AG08395 (cell line): Measurements from ENCODE around the gene GNA14.
A peak's percentile ranks its signal among the peaks of the same experiment; 100 is the strongest.
"Not testable (repeated sequence)": the region's sequence is repeated elsewhere in the genome, so short reads cannot be mapped to it uniquely, and the experiment has no call there.

ENCODE experiments used
- DNase-seq: peaks from one replicate; pipeline ENCODE4 v3.0.0; 2012; ENCODE audit warnings: mixed read lengths, low spot score

GNA14 gene

DNA sequence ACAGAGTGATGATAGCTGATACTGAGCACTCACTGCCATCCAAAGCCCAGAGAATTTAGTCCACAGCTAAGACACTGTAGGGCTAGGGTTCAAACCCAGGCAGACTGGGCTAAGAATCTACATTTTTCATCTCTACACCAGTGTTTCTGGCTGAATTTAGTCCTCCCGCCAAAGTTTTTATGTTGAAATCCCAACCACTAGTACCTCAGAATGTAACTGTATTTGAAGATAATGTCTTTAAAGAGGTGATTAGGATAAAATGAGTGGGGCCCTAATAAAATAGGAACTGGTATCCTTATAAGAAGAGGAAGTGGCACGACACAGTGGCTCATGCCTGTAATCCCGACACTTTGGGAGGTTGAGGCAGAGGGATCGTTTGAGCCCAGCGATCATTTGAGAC, 4.3 kb downstream of the GNA14 start:
- no peak for DNase-seq

DNA sequence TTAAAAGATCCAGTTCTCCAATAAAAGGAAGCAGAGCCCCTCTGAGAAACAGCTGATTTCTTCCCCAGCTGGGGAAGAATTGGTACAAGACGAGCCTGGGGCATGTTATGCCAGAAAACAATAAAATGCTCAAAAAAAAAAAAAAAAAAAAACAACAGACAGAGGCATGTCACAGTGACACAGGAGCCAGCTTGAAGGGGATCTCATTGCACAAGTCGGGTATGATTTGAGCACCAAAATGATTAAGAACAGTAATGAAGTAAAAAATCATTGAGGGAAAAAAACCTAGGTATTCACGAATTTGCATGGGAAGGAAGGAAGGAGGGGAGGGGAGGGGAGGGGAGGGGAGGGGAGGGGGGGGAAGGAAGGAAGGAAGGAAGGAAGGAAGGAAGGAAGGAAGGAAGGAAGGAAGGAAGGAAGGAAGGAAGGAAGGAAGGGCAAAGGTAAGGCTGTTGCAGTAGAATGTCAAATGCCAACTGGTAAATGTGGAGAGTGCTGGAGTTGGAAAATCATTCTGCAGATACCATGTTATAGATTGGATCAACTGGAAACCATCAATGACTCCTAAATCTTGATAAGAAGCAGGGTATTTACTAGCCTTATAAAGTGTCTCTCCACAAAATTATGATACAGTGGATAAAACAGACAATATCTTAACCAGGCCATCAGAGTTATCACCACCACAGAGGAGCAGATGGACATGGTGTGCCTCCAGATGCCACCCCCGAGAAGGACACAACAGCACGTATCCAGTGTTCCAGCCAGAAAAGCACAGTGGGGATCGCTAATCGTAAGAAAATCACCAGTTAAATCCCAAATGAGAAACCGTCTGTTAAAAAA, 7.2 kb downstream of the GNA14 start:
- no peak for DNase-seq

DNA sequence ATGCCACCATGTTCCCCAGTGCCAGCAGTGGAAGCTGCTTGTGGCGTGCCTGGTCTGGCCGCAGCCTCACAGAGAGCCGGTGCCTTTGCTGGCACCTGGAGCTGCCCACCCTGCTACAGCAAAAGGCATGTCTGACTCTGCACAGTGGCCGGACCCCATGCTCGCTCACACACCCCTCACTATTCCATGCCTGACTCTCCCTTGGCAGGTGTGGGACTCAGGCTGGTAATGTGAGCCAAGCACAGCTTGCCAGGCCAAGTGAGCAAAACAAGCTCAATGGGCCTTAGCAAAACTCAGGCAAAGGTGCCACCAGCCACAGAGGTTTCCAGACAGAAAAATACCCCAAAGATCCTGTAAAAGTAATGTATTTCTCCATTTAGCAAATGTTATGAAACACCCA, 15.5 kb downstream of the GNA14 start:
- DNase-seq, result no peak

DNA sequence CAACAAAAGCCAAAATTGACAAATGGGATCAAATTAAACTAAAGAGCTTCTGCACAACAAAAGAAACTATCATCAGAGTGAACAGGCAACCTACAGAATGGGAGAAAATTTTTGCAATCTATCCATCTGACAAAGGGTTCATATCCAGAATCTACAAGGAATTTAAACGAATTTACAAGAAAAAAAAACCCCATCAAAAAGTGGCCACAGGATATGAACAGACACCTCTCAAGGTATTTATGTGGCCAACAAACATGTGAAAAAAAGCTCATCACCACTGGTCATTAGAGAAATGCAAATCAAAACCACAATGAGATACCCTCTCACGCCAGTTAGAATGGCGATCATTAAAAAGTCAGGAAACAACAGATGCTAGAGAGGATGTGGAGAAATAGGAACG, 19.3 kb downstream of the GNA14 start:
- not testable (repeated sequence) for DNase-seq

DNA sequence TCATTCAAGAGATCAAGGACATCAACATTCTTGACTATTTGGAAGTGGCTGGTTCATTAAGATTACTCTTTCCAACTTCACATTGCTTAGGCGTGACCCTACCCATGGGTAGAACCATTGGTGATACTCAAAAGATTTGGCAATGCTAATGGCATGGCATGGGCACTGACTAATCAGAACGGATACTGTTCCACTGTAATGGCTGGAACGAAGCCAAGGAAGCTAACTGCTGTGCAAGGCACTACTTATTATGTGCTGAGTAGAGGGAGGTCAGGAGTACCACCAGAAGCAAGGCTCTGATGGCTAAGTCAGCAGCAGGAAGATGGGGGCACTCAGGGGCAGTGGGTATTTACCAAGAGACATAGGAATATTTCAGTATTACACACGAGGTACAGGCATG, 31.9 kb downstream of the GNA14 start:
- DNase-seq, result no peak

DNA sequence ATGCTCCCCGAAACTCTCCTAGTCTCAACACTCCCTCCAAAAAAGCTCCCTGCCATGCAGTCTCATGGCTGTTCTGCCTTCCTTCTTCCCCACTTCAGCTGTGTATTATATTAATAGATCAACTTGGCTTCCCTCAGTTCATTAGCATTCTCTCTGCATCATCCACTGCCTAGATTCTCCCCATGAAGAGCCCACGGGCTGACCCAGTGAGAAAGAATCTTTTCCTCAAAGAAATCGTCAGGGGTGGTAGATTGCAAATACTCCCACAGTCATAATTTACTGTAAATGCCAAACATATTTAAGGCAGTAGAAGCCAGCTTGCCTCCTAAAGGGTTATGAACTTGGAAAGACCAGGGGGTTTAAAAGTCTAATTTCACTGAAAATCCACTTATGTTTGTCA, 33.5 kb downstream of the GNA14 start:
- DNase-seq, result no peak

DNA sequence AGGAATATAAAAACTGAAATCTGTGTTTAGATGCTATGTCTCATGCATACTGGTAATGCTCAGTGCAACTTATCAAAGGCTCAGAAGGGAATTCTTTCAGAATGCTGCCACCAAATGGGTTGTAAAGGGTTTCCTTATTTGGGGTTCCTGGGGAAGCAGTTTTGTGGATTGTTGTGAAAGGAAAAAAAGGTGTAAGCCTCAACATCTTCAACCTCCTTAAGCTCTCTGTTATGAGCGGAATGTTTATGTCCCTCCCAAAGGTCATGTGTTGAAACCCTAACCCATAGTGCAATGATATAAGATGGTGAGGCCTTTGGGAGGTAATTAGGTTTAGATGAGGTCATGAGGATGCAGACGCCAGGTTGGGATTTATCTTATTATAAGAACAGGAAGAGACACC, 41.6 kb downstream of the GNA14 start:
- DNase-seq, result no peak

DNA sequence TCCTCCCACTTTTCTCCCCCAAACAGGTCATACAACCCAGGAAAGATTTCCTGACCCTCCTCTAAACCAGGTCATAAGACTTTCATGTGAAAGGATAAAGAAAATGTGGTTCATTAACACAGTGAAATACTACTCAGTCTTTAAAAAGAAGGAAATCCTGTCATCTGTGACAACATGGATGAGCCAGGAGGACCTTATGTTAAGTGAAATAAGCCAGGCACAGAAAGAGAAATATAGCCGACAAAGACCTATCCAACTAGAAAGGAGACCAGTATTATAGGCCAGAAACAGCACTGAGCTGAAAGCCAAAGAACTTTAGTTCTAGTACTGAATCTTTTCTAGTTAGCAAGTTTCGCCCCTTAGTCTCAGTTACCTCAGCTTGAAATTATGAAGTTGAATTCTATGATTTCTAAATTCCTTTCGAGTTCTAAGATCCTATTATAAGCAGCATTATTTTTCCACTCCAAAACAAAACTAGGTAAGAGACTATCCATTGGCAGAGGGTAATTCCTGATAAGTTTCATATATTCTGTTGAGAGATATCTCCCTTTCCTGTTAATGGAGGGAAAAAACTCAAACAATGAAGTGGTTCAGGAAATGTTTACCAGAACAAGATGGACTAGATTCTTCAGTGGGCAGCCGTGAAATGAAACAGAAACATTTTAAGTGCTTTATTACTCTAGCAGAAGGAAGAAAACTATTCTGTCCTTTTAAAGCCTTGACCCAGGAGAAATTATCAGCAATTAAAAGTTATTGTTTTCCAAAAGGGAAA, 42.5 kb downstream of the GNA14 start:
- DNase-seq, result no peak

DNA sequence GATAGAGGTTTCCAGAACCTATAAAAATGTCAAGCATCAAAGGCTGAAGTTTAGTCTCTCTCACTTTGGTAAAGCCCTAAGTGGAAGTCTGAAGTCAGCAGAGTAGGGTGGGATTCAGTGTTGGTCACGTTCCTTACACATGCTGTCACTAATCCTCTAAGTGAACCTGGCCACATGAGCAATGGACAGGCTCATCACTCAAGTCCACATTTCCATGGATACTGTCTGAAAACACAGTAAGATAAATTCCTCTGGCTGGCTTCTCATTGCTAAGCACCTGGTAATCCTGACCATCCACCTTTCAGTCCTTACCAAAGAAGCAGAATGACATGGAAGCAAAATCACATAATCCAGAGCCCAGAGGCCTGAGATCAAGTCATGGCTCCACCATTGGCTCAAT, 43.8 kb downstream of the GNA14 start:
- DNase-seq, result no peak

DNA sequence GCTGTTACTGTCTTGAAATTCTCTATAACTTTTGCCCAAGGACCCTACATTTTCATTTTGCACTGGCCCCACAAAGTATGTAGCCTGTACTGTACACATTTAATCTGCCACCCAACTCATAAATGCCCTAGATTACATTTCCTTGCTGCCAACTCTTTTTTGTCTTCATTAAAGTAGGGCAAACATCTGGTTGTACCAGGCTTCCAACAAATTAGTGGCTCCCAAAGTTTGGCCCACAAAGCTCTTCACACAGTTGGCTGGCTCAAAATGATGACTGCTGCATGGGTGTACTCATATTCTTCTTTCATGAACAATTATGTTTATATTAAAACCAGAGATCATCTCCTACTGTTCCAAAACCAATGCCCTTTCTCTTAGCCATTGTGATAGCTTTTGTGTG, 45.3 kb downstream of the GNA14 start:
- DNase-seq, result no peak

DNA sequence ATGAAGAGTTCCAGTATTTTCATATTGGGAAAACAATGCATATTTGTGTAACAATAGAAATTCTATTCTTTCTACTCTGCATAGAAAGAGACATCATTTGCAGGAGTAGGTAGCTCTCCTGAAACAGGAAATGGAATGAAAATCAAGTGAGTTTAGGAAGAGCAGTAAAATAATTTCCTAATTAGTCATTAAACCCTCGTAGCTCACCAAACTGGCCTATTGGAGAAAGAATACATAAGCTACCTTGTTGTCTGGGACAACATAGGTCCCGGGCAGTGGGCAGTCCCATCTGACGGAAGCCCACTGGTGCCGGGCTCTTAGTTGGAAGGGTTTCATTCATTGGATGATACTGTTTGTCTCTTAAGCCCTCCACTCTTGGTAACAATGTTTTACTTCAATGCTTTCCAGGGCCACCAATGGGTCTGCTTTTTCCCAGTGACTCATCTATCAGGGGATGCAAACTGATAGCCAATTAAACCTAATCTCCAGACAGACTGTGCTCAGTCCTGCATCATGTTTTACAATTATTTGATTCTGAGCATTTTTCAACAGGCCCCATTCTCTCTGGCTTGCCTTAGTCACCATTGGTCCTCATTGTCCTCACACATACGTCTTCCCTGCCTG, 46.5 kb downstream of the GNA14 start:
- DNase-seq, result no peak

DNA sequence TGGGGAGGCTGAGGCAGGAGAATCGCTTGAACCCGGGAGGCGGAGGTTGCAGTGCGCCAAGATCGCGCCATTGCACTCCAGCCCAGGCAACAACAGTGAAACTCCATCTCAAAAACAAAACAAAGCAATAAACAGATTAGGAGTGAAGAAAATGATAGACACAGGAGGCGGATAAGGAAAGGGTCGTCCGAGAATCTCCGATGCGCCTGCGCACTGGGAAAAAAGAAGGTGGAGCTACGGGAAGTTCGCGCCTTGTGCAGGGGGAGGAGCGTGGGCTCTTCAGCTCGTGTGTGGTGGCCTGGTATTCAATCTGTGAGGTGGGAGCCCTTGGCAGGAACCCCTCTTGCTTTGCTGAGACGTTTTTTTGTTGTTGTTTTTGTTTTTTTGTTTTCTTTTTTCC, 47.3 kb downstream of the GNA14 start:
- DNase-seq, result no peak

DNA sequence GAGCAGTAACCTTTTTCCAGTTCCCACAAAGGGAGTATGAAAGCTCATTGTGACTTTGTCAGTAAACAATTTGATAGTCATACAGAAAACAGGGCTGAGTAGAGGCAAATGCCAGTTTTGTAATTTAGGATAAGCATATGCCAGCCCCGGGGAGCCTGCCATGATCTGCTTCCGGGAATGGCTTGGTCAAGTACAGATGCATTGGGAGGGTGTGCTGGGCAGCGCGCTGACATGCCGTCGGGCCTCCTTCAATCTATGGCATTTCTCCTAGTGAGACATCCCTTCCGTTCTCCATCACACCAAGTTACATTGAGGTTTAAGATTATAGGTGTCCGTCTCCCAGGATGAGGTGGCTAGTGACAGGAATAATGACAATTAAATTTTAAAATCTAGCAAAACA, 48.6 kb downstream of the GNA14 start:
- DNase-seq, result no peak

DNA sequence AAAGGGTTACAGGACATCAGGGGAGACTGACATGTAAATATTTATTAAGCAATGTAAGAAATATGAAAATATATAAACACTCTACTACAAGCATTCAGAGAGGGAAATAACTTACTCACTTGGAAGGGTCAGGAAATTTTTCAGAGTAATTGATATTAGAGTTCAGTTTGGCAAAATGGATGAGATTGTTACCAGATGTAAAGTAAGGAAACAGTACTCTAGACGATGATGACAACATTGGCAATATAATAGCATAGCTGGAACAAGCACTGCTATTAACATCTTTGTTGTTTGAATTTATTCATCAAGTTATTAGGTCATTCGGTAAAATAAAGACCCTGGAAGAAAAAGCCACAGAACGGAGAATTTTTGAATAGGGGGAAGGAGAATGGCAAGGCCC, 49.1 kb downstream of the GNA14 start:
- DNase-seq, result no peak

DNA sequence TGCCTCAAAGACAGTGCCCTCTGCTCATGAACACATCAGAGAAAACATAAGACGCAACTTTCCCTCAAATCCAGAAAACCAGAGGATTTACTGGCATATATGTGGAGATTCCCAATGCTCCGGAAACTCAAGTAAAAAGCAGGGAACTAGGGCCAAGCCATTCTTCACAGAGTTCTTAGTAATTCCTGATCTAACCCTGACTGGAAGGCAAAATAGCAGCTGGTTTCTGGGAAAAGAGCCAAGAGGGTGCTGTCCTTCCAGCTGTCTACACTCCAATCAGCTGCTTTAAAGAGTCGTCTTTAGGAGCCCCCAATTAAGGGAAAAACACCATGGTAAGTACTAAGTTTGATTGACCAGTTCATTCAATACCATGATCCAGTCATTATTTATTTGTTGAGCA, 49.6 kb downstream of the GNA14 start:
- peak; percentile 15 for DNase-seq

DNA sequence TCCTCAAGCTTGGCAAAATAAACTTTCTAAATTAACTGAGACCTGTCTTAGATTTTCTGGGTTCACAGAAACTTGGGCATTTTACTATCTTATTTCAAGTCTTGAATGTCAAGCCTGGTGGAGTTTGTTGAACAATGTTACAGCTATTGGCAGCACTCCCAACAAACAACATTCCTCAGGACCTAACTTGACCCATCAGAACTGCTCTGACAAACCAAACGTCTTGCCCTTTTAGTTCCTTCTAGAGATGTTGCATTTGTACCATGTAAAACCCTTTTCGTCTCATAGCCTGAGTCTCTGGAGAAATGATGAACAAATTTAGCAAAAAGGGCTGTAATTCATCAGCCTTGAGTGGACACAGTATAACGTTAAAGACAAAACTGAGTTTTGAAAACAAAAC, 51.1 kb downstream of the GNA14 start:
- DNase-seq, result peak; percentile 12

DNA sequence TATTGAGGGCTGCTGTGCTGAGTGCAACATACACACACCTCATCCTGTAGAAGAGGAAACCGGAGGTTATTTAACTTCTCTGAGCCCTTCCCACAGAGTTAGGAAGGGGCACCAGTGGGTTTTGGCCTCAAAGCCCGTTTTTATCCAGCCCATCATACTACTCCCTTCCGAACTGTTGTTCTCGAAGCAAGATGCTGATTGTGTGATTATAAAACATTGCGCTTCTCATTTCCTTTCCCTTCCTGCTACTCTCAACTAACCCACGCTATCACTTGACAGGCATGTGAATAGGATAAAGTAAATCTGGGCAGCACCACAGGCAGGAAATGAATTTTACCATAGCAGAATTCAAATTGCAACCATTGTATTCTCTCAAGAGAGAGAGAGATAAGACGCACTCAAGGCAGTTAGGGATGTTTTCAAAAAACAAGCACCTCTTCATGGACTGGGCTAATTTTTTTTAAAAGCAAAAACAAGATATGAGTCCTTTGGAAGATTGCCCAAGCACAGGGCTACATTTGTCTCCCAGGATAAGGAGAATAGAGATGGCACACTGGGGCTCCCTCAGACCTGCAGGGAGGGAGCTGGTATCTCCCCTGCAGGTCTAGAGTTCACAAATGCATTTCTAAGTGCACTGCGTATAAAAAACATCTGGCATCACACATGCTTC, 52.6 kb downstream of the GNA14 start:
- no peak for DNase-seq

DNA sequence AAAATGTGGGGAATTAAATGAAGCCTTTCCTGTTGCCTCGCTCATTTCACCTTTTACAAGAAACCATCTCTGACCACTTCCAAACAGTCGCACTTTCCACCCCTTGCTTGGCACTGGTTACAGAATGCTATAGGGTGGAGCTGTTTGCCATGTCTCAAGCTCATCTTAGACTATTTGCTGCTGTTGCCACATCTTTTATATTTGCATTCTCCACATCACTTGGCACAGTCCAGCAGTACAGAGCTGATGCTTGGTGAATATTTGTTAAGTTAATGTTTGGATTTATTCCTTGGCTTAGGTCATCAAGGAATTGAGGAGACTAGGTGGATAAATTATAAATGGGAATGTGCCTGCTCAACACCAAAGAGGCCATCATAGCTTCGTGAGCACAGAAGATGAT, 53.2 kb downstream of the GNA14 start:
- no peak for DNase-seq

DNA sequence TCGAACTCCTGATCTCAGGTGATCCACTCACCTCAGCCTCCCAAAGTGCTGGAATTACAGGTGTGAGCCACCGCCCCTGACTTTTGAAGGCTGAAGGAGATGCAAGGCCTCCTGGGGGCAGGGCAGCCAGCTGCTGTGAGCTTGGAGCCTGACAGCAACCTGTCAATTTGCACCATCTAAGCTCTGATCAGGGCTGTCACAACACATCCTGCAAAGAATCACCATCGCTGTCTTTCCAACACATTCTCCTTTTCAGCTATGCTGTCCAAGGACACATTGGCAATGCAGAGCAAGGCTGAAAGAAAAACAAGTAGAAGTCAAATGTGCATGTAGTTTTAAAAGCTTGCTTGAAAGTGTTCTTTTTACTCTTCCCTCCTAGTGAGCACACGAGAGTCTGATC, 54.6 kb downstream of the GNA14 start:
- DNase-seq, result no peak

DNA sequence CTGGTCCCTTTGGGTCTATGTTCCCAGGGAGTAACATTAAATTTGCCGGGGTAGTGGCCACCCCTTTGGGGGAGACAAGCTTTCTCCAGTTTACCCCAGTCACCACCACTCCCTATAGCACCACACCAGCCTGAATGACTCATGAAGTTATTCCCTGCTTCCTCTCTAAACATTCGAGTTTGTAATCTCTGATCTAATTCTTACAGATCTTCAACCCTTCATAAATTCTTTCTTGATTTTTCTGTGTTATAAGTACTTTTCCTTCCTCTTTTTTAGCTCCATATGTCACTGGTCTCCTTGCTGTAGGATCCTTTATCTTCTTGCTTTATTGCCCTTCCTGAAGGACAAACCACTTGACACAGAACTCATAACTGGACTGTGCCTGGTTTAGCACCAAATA, 55.6 kb downstream of the GNA14 start:
- DNase-seq, result no peak

DNA sequence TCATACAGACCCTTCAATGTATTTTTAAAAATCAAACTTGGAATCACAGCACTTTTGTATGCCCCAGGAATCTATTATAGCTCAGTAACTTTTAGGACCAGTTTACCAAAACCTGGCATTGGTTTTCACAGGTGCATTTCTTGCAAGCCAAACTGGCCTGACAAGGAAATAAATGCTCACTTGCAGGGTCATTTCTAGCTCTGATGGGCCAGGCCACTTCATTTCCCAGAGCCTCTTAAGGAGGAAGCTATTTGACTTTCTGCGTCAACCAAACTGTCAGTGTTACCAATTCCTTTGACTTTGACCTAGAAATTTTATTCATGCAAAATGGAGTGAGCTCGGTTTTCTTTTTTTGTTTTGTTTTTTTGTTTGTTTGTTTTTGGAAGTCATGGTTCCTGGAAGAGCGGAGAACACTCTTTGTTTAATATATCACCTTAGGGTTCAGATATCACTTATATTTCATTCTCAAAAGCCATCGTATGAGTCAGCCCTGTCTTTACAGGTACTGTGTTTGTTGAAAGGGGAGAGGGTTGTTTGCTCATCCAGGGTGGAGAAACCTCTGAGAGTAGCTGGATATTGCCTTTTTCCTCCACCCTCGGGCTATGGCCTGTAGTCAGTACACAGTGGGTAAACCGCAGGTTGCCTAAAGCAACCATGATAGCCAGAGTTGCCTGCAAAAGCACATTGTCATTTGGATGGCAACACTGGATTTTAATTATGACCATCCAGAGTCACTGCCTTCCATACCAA, 58.9 kb downstream of the GNA14 start:
- DNase-seq, result no peak
